ENCODE measurements around the gene NOS1AP.

DNA sequence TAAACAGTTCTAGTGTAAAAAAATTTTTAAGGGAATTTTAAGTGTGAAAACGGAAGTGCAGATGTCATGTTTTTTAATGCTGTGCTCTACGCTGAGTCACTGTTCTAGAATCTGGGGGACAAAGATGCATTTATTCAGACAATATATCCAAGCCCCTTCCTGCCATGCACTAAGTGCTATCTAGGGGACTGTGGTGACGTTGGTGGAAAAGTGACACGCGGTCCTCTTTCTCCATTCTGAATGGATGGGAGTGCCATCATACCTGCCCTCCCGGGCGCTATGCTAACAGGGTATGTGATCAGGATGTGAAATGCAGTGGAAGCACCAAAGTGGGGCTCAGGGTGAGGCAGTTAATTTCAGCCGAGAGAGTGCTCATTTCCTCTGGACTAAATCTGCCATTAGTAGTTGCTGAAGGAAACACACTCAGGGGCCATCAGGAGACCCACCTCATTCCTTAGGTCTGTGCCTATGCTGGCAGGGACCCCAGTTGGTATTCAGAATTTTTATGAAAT lies 318.6 kb downstream of the NOS1AP start:
- TF ChIP-seq SIX5 (IDR thresholded peaks at IDR 0.05; ENCODE audit: borderline replicate concordance in 1 of 2, insufficient read depth in 1 of 2, low read depth in 1 of 2, low read length in 2 of 2) = no peak
- TF ChIP-seq TRIM24 (IDR thresholded peaks at IDR 0.05) = no peak
- TF ChIP-seq, protein P1, sequence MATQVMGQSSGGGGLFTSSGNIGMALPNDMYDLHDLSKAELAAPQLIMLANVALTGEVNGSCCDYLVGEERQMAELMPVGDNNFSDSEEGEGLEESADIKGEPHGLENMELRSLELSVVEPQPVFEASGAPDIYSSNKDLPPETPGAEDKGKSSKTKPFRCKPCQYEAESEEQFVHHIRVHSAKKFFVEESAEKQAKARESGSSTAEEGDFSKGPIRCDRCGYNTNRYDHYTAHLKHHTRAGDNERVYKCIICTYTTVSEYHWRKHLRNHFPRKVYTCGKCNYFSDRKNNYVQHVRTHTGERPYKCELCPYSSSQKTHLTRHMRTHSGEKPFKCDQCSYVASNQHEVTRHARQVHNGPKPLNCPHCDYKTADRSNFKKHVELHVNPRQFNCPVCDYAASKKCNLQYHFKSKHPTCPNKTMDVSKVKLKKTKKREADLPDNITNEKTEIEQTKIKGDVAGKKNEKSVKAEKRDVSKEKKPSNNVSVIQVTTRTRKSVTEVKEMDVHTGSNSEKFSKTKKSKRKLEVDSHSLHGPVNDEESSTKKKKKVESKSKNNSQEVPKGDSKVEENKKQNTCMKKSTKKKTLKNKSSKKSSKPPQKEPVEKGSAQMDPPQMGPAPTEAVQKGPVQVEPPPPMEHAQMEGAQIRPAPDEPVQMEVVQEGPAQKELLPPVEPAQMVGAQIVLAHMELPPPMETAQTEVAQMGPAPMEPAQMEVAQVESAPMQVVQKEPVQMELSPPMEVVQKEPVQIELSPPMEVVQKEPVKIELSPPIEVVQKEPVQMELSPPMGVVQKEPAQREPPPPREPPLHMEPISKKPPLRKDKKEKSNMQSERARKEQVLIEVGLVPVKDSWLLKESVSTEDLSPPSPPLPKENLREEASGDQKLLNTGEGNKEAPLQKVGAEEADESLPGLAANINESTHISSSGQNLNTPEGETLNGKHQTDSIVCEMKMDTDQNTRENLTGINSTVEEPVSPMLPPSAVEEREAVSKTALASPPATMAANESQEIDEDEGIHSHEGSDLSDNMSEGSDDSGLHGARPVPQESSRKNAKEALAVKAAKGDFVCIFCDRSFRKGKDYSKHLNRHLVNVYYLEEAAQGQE (IDR thresholded peaks at IDR 0.05; ENCODE audit: borderline replicate concordance) = no peak
- TF ChIP-seq, protein P1 (CRISPR knock-in tag; IDR thresholded peaks at IDR 0.05; ENCODE audit: low read depth) = no peak
- no peak for TF ChIP-seq NFIC (IDR thresholded peaks at IDR 0.05)
- TF ChIP-seq, protein P2, sequence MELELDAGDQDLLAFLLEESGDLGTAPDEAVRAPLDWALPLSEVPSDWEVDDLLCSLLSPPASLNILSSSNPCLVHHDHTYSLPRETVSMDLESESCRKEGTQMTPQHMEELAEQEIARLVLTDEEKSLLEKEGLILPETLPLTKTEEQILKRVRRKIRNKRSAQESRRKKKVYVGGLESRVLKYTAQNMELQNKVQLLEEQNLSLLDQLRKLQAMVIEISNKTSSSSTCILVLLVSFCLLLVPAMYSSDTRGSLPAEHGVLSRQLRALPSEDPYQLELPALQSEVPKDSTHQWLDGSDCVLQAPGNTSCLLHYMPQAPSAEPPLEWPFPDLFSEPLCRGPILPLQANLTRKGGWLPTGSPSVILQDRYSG (tag; conservative IDR thresholded peaks at IDR 0.05; ENCODE audit: low read depth) = no peak
- no peak for TF ChIP-seq CBX3 (IDR thresholded peaks at IDR 0.05; ENCODE audit: borderline replicate concordance in 1 of 2, low read length in 2 of 2)
- TF ChIP-seq, protein P3, sequence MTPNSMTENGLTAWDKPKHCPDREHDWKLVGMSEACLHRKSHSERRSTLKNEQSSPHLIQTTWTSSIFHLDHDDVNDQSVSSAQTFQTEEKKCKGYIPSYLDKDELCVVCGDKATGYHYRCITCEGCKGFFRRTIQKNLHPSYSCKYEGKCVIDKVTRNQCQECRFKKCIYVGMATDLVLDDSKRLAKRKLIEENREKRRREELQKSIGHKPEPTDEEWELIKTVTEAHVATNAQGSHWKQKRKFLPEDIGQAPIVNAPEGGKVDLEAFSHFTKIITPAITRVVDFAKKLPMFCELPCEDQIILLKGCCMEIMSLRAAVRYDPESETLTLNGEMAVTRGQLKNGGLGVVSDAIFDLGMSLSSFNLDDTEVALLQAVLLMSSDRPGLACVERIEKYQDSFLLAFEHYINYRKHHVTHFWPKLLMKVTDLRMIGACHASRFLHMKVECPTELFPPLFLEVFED (CRISPR knock-in tag; conservative IDR thresholded peaks at IDR 0.05) = no peak
